ENCODE data around the gene SCAMP4.
A peak's percentile ranks its signal among the peaks of the same experiment; 100 is the strongest.

Gene SCAMP4

GRCh38 chr19:1945899-1946298 is 40.7 kb downstream of the SCAMP4 start:
- TF ChIP-seq CTCF (IDR thresholded peaks at IDR 0.05; ENCODE audit: low read length) (peak; percentile 67), EZH2 (IDR thresholded peaks at IDR 0.05; ENCODE audit: borderline replicate concordance, low read length) (no peak)
- no peaks in the 10 kb centered on the region for H4K20me1 ChIP-seq (ENCODE audit: insufficient read depth, low read length)

GRCh38 chr19:1947651-1948209 is 42.5 kb downstream of the SCAMP4 start:
- Histone ChIP-seq H3K79me2 (ENCODE audit: insufficient read depth, low read length) (peaks cover 50% of the 10 kb centered on the region), H3K9me3 (ENCODE audit: low read length) (no peaks in the 10 kb centered on the region), H3K27me3 (ENCODE audit: insufficient read depth, low read length) (no peaks in the 10 kb centered on the region), H4K20me1 (ENCODE audit: insufficient read depth, low read length) (no peaks in the 10 kb centered on the region), H3K9me2 (ENCODE audit: low read depth, low read length) (no peaks in the 10 kb centered on the region), H3K4me1 (ENCODE audit: insufficient read depth, low read length, severe bottlenecking) (peaks cover 24% of the 10 kb centered on the region), H2AFZ (ENCODE audit: low read length) (no peak overlapping the region), H3F3A (ENCODE audit: insufficient read depth, low read length) (peaks cover 4% of the 10 kb centered on the region; the same call in 1 of the 2 replicates), H3K4me3 (ENCODE audit: low read depth, low read length, poor library complexity, severe bottlenecking) (no peak overlapping the region), H3K27ac (ENCODE audit: low read depth, low read length, poor library complexity, severe bottlenecking) (no peak overlapping the region), H3K4me2 (ENCODE audit: low read length) (no peak overlapping the region), H3K36me3 (ENCODE audit: insufficient read depth, low read length) (peaks cover 27% of the 10 kb centered on the region; the same call in 1 of the 2 replicates), H3K9ac (ENCODE audit: low read length) (no peak overlapping the region)
- TF ChIP-seq EZH2 (IDR thresholded peaks at IDR 0.05; ENCODE audit: borderline replicate concordance, low read length) (no peak), CTCF (IDR thresholded peaks at IDR 0.05; ENCODE audit: low read length) (no peak)

More at GRCh38 chr19:1945899-1946298, 40.7 kb downstream of the SCAMP4 start:
- H3K4me3 ChIP-seq (ENCODE audit: low read depth, low read length, poor library complexity, severe bottlenecking), result no peak overlapping the region
- no peak overlapping the region for H2AFZ ChIP-seq (ENCODE audit: low read length)
- peaks cover 17% of the 10 kb centered on the region; the same call in 1 of the 2 replicates for H3K36me3 ChIP-seq (ENCODE audit: insufficient read depth, low read length)
- no peak overlapping the region for H3K27ac ChIP-seq (ENCODE audit: low read depth, low read length, poor library complexity, severe bottlenecking)
- H3K4me1 ChIP-seq (ENCODE audit: insufficient read depth, low read length, severe bottlenecking), result peaks cover 25% of the 10 kb centered on the region
- H3K27me3 ChIP-seq (ENCODE audit: insufficient read depth, low read length), result no peaks in the 10 kb centered on the region
- H3K9me3 ChIP-seq (ENCODE audit: low read length), result no peaks in the 10 kb centered on the region
- H3F3A ChIP-seq (ENCODE audit: insufficient read depth, low read length), result peaks cover 4% of the 10 kb centered on the region; the same call in 1 of the 2 replicates
- H3K9ac ChIP-seq (ENCODE audit: low read length), result no peak overlapping the region
- no peaks in the 10 kb centered on the region for H3K9me2 ChIP-seq (ENCODE audit: low read depth, low read length)
- H3K4me2 ChIP-seq (ENCODE audit: low read length), result no peak overlapping the region
- peaks cover 50% of the 10 kb centered on the region for H3K79me2 ChIP-seq (ENCODE audit: insufficient read depth, low read length)

GRCh38 chr19:1949304-1950101 is 44.3 kb downstream of the SCAMP4 start:
- Histone ChIP-seq H3K9me2 (ENCODE audit: low read depth, low read length) (no peaks in the 10 kb centered on the region), H3K4me2 (ENCODE audit: low read length) (no peak overlapping the region), H3K27me3 (ENCODE audit: insufficient read depth, low read length) (no peaks in the 10 kb centered on the region), H3K79me2 (ENCODE audit: insufficient read depth, low read length) (peaks cover 36% of the 10 kb centered on the region), H3F3A (ENCODE audit: insufficient read depth, low read length) (no peaks in the 10 kb centered on the region), H2AFZ (ENCODE audit: low read length) (no peak overlapping the region), H3K4me3 (ENCODE audit: low read depth, low read length, poor library complexity, severe bottlenecking) (no peak overlapping the region), H3K36me3 (ENCODE audit: insufficient read depth, low read length) (peaks cover 35% of the 10 kb centered on the region; the same call in 1 of the 2 replicates), H3K9ac (ENCODE audit: low read length) (no peak overlapping the region), H3K4me1 (ENCODE audit: insufficient read depth, low read length, severe bottlenecking) (peaks cover 7% of the 10 kb centered on the region), H3K27ac (ENCODE audit: low read depth, low read length, poor library complexity, severe bottlenecking) (no peak overlapping the region), H4K20me1 (ENCODE audit: insufficient read depth, low read length) (no peaks in the 10 kb centered on the region), H3K9me3 (ENCODE audit: low read length) (no peaks in the 10 kb centered on the region)
- TF ChIP-seq CTCF (IDR thresholded peaks at IDR 0.05; ENCODE audit: low read length) (no peak), EZH2 (IDR thresholded peaks at IDR 0.05; ENCODE audit: borderline replicate concordance, low read length) (no peak)

Measured in OCI-LY1 (cell line).